ENCODE data around the gene HOXA3.

- TF ChIP-seq, protein P1, sequence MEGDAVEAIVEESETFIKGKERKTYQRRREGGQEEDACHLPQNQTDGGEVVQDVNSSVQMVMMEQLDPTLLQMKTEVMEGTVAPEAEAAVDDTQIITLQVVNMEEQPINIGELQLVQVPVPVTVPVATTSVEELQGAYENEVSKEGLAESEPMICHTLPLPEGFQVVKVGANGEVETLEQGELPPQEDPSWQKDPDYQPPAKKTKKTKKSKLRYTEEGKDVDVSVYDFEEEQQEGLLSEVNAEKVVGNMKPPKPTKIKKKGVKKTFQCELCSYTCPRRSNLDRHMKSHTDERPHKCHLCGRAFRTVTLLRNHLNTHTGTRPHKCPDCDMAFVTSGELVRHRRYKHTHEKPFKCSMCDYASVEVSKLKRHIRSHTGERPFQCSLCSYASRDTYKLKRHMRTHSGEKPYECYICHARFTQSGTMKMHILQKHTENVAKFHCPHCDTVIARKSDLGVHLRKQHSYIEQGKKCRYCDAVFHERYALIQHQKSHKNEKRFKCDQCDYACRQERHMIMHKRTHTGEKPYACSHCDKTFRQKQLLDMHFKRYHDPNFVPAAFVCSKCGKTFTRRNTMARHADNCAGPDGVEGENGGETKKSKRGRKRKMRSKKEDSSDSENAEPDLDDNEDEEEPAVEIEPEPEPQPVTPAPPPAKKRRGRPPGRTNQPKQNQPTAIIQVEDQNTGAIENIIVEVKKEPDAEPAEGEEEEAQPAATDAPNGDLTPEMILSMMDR (conservative IDR thresholded peaks at IDR 0.05), result no peak
- TF ChIP-seq ZFX (IDR thresholded peaks at IDR 0.05), result no peak
Measured at GRCh38 chr7:27186668-27187474, 34.5 kb upstream of the HOXA3 start.
